HEK293T (cell line): ENCODE data around the gene ESPNL.

Source experiments
- CTCF ChIA-PET: fragments of 350-600 bp; formaldehyde crosslinking; extraction: SDS; loops from one replicate; lab custom pipeline; 2021; ENCODE audit warnings: antibody characterized with exemption, inconsistent platforms; lab: Yijun Ruan, JAX
- POLR2A ChIA-PET: fragments of 350-600 bp; formaldehyde crosslinking; extraction: SDS; loops from one replicate; lab custom pipeline; 2020; ENCODE audit warnings: antibody characterized with exemption, inconsistent platforms; lab: Yijun Ruan, JAX
- DNase-seq: peaks from one replicate; pipeline ENCODE4 v3.0.0; 2012; ENCODE audit warnings: mixed read lengths; ENCODE audit errors: extremely low spot score
- ARNT ChIP-seq: fragments of 450-650 bp; IDR thresholded peaks from 2 replicates; pipeline ENCODE4 v1.6.1; 2017; ENCODE audit warnings: mild to moderate bottlenecking
- BHLHE40 ChIP-seq: fragments of 450-650 bp; IDR thresholded peaks from 2 replicates; pipeline ENCODE4 v1.6.1; 2016; ENCODE audit warnings: mild to moderate bottlenecking, moderate library complexity, borderline replicate concordance
- CTBP1 ChIP-seq: fragments of 450-650 bp; IDR thresholded peaks from 2 replicates; pipeline ENCODE4 v1.6.1; 2016; ENCODE audit warnings: borderline replicate concordance
- ELF4 ChIP-seq: fragments of 450-650 bp; IDR thresholded peaks from 2 replicates; pipeline ENCODE4 v1.6.1; 2017; ENCODE audit warnings: antibody characterized with exemption
- FOXA1 ChIP-seq: fragments of 450-650 bp; IDR thresholded peaks from 2 replicates; pipeline ENCODE4 v1.6.1; 2016; ENCODE audit warnings: mild to moderate bottlenecking
- FOXK2 ChIP-seq: fragments of 450-650 bp; IDR thresholded peaks from 2 replicates; pipeline ENCODE4 v1.6.1; 2016; ENCODE audit warnings: mild to moderate bottlenecking
- FOXM1 ChIP-seq: fragments of 450-650 bp; IDR thresholded peaks from 2 replicates; pipeline ENCODE4 v1.6.1; 2017; ENCODE audit warnings: mild to moderate bottlenecking, borderline replicate concordance
- HDGF ChIP-seq: fragments of 450-650 bp; IDR thresholded peaks from 2 replicates; pipeline ENCODE4 v1.6.1; 2017; ENCODE audit warnings: antibody characterized with exemption, borderline replicate concordance
- L3MBTL2 ChIP-seq: fragments of 450-650 bp; conservative IDR thresholded peaks from 2 replicates; pipeline ENCODE4 v1.6.1; 2016; ENCODE audit warnings: mild to moderate bottlenecking
- LEF1 ChIP-seq: fragments of 450-650 bp; IDR thresholded peaks from 2 replicates; pipeline ENCODE4 v1.6.1; 2017; ENCODE audit warnings: mild to moderate bottlenecking, borderline replicate concordance
- NFRKB ChIP-seq: fragments of 450-650 bp; IDR thresholded peaks from 2 replicates; pipeline ENCODE4 v1.6.1; 2016; ENCODE audit warnings: mild to moderate bottlenecking, moderate library complexity
- SP1 ChIP-seq: fragments of 450-650 bp; IDR thresholded peaks from 2 replicates; pipeline ENCODE4 v1.6.1; 2017
- SUZ12 ChIP-seq: fragments of 450-650 bp; IDR thresholded peaks from 2 replicates; pipeline ENCODE4 v1.6.1; 2016; ENCODE audit warnings: mild to moderate bottlenecking
- TARDBP ChIP-seq: fragments of 450-650 bp; IDR thresholded peaks from 2 replicates; pipeline ENCODE4 v1.6.1; 2016
- ZNF384 ChIP-seq: fragments of 450-650 bp; IDR thresholded peaks from 2 replicates; pipeline ENCODE4 v1.6.1; 2016
- TF ChIP-seq, protein P1 (sequence below): fragments of 450-650 bp; IDR thresholded peaks from 2 replicates; pipeline ENCODE4 v1.6.1; 2016

ESPNL gene

GRCh38 chr2:238146884-238147544, 46.9 kb downstream of the ESPNL start:
- CTCF ChIA-PET: interaction anchor here (0.6 to 0.7 kb wide), 2 partner anchors 39 to 1117 kb away, joined by 4 to 10 read pairs; no protein-coding TSS in a partner anchor
- POLR2A ChIA-PET: no interaction called here
- DNase-seq: no peak

DNA sequence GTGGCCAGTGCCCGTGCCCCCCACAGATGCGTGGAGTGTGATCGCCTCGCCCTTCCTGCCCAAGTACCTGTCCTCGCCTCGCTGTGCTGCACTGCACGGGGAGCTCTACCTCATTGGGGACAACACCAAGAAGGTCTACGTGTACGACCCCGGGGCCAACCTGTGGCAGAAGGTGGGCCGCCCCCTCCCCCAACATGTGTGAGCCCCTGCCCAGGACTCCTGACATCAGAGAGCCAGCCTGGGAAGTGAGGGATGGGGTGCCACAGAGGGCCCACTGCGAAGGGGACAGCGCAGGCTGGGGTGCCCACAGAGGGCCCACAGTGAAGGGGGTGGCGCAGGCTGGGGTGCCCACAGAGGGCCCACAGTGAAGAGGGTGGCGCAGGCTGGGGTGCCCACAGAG, 48.8 kb downstream of the ESPNL start:
- CTCF ChIA-PET: no interaction called here
- no peak for TF ChIP-seq LEF1
- TF ChIP-seq FOXM1: no peak
- no peak for TF ChIP-seq L3MBTL2
- TF ChIP-seq, protein P1, sequence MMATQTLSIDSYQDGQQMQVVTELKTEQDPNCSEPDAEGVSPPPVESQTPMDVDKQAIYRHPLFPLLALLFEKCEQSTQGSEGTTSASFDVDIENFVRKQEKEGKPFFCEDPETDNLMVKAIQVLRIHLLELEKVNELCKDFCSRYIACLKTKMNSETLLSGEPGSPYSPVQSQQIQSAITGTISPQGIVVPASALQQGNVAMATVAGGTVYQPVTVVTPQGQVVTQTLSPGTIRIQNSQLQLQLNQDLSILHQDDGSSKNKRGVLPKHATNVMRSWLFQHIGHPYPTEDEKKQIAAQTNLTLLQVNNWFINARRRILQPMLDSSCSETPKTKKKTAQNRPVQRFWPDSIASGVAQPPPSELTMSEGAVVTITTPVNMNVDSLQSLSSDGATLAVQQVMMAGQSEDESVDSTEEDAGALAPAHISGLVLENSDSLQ: no peak
- no peak for TF ChIP-seq BHLHE40
- TF ChIP-seq NFRKB: no peak
- TF ChIP-seq CTBP1: no peak
- no peak for TF ChIP-seq ZNF384
- no peak for TF ChIP-seq SP1
- TF ChIP-seq TARDBP: no peak
- no peak for TF ChIP-seq SUZ12
- no peak for TF ChIP-seq FOXA1
- TF ChIP-seq ELF4: no peak
- no peak for TF ChIP-seq HDGF

More at GRCh38 chr2:238146884-238147544, 46.9 kb downstream of the ESPNL start:
- TF ChIP-seq ZNF384: no peak
- TF ChIP-seq, protein P1: no peak
- TF ChIP-seq SUZ12: no peak
- TF ChIP-seq BHLHE40: no peak

DNA sequence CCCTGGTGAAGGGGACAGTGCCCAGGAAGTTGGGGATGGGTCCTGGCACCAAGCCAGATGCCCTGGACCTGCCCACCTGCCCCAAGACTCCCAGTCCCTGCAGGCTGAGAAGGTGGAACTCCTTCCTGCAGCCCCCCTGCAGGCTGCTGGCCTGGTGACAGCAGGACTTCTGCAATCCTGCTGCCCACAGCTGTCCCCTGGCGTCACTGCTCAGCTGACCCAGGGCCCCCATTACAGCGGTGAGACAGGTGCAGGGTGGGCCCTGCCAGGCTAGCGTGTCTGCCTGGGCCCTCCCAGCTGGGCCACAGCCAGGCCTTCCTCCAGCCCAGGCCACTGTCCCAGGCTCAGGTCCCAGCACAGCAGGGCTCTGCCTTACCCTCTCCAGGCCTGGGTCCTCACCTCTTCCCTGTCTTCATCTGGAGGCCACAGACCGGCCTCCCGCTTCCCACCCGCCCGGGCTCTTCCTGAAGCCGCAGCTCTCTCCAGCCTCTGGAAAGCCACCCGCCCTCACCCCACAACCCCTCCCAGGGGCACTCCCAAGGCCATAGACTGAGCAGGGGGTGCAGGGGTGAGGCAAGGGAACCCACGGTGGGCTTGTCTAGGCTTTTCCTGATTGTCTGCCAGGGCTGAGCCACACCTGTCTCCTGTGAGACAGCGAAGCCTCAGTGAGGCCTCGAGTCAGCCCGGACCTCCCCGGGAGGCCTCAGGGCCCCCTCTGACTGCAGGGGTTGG, 49.9 kb downstream of the ESPNL start:
- ChIA-PET POLR2A (no interaction called here), CTCF (no interaction called here)
- TF ChIP-seq, protein P1: no peak
- TF ChIP-seq SUZ12 (no peak), FOXA1 (no peak), TARDBP (no peak), ELF4 (no peak), FOXK2 (no peak), CTBP1 (no peak), L3MBTL2 (no peak), LEF1 (no peak)
- DNase-seq: no peak

More for the DNA sequence above, 48.8 kb downstream of the ESPNL start:
- POLR2A ChIA-PET: no interaction called here
- DNase-seq: no peak

DNA sequence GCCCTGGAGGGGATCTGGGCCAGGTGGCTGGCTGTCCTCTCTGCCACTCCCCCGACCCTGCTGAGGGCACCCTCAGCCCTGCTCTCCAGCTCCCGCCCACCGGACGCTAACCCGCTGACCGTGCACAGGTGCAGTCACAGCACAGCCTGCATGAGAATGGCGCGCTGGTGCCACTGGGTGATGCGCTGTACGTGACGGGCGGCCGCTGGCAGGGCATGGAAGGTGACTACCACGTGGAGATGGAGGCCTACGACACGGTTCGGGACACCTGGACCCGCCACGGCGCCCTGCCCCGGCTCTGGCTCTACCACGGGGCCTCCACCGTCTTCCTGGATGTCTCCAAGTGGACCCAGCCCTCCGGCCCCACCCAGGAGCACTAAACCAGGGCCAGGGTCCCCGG, 50.5 kb downstream of the ESPNL start:
- ChIA-PET POLR2A (no interaction called here), CTCF (no interaction called here)
- TF ChIP-seq HDGF (no peak), BHLHE40 (no peak), SUZ12 (no peak), ARNT (no peak), SP1 (no peak), NFRKB (no peak), ZNF384 (no peak), CTBP1 (no peak), TARDBP (no peak), LEF1 (no peak), ELF4 (no peak), FOXA1 (no peak)
- TF ChIP-seq, protein P1: no peak
- no peak for DNase-seq

DNA sequence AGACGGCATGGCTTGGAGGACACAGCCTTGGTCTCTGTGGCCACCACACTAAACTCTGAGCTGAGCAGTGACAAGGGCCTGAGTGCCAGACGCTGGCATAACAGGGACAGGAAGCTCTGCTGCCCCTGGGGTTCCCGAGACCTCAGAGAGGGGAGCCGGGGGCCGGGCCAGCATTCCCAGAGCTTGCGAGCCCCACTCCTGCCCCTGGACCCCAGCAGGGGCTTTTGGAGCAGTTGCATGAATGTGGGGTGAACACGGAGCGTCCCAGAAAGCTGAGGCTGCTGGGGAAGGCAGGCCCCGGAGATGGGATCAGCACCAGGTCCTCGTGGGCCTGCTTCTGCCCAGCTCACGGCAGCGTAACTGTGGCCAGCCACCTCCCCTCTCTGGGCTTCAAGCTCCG, 51.1 kb downstream of the ESPNL start:
- CTCF ChIA-PET: no interaction called here
- POLR2A ChIA-PET: interaction anchor here (1.1 kb wide), 1 partner anchor 9 kb away, joined by 3 read pairs; no protein-coding TSS in a partner anchor
- no peak for DNase-seq
- TF ChIP-seq FOXA1: no peak
- no peak for TF ChIP-seq FOXM1
- TF ChIP-seq, protein P1: no peak
- no peak for TF ChIP-seq SUZ12
- TF ChIP-seq LEF1: no peak
- no peak for TF ChIP-seq NFRKB
- no peak for TF ChIP-seq CTBP1
- no peak for TF ChIP-seq ARNT
- no peak for TF ChIP-seq ELF4
- no peak for TF ChIP-seq L3MBTL2
- TF ChIP-seq ZNF384: no peak
- no peak for TF ChIP-seq SP1
- TF ChIP-seq FOXK2: no peak
- no peak for TF ChIP-seq TARDBP
- no peak for TF ChIP-seq HDGF
- TF ChIP-seq BHLHE40: no peak
